Measurements from ENCODE around the gene ART1.

ART1 gene

DNA sequence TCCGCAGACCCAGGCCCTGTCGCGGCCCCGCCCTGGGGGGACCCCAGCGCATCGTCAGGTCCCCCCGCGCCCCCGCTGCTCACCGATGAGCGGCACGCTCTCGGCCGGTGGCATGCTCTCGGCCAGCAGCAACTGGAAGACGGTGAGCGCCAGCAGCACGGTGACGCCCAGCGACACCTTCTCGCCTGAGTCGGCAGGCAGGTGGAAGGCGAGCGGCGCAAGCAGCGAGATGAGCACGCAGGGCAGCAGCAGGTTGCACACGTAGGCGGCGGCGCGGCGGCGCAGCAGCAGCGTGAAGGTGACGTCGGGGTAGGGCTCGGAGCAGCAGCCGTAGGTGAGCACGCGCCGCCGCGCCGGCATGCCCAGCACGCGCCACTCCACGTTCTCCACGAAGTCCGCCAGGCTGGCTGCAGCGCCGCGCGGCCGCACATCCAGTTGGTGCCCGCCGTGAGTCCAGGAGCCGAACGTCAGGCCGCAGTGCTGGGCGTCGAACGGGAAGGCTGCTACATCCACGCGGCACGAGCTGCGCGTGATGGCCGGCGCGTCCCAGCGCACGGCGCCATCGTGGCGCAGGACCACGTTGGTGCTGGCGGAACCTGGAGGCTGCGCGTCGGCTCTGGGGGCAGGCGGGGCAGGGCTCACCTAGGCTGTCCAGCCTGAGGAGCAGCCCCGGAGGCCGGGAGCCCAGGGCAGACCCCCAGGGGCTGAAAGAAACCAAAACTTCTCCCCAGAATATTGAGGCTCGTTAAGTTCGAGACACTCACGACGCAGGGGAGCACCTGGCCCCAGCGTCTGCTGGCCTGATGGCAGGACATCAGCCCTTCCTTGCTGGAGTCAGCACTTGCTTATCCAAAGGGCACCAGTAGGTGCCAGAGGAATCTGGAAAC is 22.5 kb downstream of the ART1 start:
- DNase-seq, result no peak

DNA sequence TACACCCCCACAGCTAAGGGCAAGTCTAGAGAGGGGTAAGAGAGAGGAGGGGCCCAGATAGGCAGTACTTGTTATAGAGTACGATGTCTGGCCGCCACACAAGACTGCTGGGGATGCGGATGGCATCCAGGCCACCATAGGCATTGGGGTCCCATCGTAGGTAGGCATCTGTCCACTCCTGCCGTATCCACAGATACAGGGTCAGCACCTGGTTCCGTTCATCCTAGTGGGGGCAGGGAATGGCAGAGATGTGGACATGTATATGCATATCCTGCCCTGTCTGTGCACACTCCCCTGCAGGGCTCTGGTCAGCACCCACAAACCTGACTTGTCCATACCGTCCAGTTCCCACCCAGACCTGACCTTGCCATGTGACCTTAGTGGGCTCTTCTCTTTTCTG is 24.2 kb downstream of the ART1 start:
- no peak for DNase-seq

GRCh38 chr11:3669742-3670183 is 24.8 kb downstream of the ART1 start:
- no peak for DNase-seq

GRCh38 chr11:3671334-3672254 is 26.7 kb downstream of the ART1 start, which contains the start of gene CHRNA10:
Gene CHRNA10, minus strand, starts transcription at chr11:3671384. Its CDS starts 72 bp downstream, at chr11:3671312.
- DNase-seq, result no peak

GRCh38 chr11:3674189-3674588 is 29.3 kb downstream of the ART1 start:
- no peak for DNase-seq

GRCh38 chr11:3675971-3676370 is 31.0 kb downstream of the ART1 start:
- DNase-seq, result no peak

GRCh38 chr11:3679077-3679476 is 34.1 kb downstream of the ART1 start:
- DNase-seq, result no peak

DNA sequence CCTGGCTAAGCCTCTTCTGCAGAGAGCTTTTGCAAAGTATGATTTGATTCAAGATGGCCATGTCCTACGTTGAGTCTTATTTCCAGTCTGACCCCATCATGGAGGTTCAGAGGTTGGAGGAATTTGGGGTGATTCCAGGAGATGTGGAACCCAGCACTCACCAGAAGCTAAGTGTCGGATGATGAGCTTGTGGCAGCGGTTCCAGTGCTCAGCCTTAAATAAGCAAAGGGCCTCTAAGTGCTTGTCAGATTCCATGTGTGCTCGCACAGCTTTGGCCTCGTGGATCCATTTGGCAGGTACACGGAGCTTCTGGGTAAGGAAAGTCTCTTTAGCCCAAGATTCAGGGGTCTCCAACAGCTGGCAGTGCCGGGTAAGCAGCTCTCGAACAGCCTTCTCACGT is 38.1 kb downstream of the ART1 start:
- DNase-seq, result no peak

DNA sequence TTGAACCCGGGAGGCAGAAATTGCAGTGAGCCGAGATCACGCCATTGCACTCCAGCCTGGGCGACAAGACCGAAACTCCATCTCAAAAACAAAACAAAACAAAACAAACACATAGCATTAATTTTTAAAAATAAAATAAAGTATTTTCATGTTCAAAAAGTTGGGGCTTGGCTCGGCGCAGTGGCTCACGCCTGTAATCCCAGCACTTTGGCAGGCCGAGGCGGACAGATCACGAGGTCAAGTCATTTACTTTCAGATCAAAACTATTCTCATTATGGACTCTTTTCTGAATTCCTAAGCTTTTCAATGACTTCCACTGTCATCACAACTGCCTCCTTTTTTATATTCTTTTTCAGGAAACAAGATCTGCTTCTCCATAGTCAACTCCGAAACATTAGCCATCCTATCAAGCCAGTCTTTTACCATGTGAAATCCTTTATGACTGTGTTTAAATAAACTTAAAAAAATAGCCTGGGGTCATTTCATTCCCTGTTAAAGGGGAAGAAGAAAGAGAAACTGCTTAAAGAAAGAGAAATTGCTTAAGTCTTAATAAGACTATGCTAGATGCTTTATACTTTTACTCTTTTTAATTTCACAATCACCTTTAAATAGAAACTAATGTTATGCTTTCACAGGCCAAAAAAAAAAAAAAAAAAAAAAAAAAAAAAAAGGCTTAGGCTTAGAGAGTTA is 39.3 kb downstream of the ART1 start:
- no peak for DNase-seq

GRCh38 chr11:3684819-3685172 is 39.9 kb downstream of the ART1 start:
- DNase-seq, result no peak

- DNase-seq, result no peak
Measured at GRCh38 chr11:3685923-3686322, 41.0 kb downstream of the ART1 start.

GRCh38 chr11:3686751-3687150 is 41.8 kb downstream of the ART1 start:
- DNase-seq, result no peak

DNA sequence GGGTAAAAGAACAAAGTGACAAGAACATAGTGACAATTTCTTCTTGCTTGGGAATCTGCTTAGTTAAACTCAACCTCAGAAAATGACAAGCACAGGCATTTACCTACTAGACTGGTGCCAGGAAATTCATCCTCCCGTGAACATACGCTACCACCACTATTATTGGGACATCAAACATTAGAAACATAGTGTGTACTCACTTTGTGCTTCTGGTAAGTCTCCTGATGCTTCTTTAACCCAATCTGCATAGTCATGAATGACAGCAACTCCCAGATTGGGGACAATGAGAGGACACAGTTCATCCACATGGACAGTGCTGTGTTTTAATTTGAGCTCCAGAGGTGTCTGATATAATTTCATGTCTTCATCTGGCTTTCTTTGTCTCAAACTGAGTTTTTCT is 55.5 kb downstream of the ART1 start:
- no peak for DNase-seq

- no peak for DNase-seq
Measured at GRCh38 chr11:3700910-3701309, 56.0 kb downstream of the ART1 start.

GRCh38 chr11:3703383-3703782 is 58.5 kb downstream of the ART1 start:
- DNase-seq, result no peak

DNA sequence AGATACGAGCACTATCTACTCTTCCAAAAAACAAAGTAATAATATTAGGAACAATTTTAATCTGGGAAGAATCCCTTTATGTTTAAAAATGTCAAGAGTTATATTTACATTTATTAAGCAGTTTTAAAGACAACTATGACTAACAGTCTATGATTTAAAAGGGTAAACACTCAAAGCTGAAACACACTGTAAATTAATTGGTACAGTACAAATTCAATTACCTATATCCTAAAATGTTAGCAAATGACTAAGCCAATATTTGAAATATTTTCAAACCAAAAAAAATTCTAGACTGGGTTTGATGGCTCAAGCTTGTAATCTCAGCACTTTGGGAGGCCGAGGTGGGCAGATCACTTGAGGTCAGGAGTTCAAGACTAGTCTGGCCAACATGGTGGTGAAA is 62.2 kb downstream of the ART1 start:
- no peak for DNase-seq

DNA sequence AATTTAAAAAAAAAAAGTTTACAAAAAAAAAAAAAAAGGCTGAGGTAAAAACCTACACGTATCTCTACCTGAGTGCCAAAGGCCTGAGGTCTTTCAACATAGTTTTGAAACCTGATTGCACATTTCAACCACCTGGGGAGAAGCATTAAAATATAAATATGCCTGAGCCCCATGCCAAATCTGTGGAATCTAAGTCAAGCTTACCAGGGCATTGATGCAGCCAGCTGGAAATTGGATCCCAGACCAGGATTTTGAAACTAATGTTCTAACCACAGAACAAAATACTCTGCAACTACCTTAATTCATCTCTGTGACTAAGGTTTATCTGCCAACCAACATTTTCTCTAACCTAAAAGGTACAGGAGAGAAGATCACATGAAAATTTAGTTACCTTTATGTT is 65.0 kb downstream of the ART1 start:
- no peak for DNase-seq

GRCh38 chr11:3710485-3711259 is 65.7 kb downstream of the ART1 start:
- no peak for DNase-seq

DNA sequence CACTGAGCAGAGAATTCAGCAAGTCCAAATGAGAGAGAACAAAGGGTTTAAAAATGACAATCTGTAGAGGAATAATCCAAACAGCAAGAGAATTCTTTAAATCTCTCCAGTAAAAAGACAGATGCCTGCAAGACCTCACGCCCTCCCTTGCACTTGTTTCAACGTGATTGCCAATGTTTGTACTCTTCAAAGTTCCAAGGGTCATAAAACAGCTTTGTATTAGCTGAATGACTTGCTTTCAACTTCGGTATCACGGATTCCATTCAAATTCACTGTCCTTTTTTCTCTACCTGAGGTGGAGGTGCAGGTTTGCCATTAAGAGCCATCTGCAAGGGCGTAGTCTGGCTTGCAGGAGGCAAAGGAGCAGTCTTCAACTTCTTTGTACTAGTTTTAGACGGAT is 67.3 kb downstream of the ART1 start:
- no peak for DNase-seq
